ENCODE results near the gene NFX1.
"Not testable (repeated sequence)": the region's sequence is repeated elsewhere in the genome, so short reads cannot be mapped to it uniquely, and the experiment has no call there.

The NFX1 gene

DNA sequence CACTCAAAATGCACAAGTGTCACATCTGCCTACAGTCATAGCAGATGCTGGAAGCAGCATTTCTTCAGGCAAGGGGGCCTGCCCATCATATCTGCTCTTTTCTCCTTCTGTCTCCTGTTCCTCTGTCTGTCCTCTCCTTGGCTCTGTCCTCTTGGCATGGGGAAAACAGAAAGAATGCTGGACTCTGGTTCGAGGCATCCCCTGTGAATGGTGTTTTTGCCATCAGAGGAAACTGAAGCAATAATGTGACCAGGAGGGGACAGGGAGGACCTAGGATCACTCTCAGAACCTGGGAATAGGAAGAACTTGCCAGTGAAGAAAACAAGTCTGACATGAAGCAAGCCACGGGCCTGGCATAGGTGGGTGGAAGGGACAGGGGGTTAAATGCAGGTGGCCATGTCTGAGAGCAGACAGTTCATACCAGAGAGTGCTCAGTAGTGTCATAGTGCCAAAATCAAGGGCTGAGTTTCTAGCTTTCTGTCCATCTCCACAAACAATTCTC, 76.7 kb downstream of the NFX1 start:
- DNase-seq = no peak

DNA sequence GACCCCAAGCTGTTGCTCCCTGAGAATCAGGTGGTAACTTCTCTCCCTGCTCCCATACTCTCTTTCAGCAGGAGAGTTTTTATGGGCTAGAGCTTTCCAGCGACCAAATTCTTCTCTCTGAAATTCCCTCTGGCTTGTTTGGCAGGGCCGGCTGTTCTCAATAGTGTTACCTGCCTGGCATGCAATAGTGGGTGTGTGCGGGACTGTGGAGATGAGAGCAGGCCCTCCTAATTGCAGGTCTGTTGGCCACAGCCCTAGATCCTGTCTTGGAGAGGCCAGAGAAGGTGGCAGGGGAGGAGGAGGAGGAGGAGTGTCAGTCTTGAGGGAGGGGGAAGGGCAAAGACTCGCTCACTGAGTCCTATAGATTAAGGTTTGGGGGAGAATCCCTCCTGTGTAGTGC, 82.6 kb downstream of the NFX1 start:
- no peak for DNase-seq

DNA sequence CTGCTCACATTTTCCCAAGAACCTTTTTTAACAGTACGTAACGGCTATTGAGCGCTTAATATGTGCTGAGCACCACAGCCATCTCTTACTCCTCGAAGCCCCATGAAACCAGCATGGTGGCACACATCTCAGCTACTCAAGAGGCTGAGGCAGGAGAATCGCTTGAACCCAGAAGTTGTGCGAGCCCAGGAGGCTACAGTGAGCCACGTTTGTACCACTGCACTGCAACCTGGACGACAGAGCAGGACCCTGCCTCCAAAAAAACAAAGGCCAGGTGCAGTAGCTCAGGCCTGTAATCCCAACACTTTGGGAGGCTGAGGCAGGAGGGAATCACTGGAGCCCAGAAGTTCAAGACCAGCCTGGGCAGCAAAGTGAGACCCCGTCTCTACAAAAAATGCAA, 83.9 kb downstream of the NFX1 start:
- DNase-seq = no peak

DNA sequence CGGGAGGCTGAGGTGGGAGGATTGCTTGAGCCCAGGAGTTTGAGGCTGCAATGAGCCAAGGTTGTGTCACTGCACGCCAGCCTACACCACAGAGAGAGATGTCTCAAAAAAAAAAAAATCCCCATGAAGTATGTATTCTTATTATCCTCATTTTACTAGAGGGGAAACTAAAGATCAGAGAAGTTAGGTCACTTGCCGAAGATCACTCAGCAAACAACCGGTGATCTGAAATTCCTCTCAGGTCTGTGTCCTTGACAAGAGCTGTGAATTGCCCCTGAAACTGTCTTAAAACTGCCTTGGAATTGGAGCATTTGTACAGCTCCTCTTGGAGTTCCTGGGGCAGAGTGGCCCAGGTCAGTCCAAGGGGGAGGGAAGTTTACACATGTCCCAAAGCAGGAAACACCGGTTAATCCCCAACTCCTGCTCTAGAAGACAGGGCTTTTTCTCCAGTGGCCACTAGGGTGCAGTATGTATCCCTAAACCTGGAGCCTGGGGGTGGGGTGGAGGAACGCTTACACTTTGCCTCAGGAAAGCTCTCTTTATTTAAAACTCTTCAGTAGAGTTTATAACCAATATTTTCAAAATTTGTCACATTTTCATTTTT, 84.4 kb downstream of the NFX1 start:
- peak; percentile 58 to 73 for DNase-seq

DNA sequence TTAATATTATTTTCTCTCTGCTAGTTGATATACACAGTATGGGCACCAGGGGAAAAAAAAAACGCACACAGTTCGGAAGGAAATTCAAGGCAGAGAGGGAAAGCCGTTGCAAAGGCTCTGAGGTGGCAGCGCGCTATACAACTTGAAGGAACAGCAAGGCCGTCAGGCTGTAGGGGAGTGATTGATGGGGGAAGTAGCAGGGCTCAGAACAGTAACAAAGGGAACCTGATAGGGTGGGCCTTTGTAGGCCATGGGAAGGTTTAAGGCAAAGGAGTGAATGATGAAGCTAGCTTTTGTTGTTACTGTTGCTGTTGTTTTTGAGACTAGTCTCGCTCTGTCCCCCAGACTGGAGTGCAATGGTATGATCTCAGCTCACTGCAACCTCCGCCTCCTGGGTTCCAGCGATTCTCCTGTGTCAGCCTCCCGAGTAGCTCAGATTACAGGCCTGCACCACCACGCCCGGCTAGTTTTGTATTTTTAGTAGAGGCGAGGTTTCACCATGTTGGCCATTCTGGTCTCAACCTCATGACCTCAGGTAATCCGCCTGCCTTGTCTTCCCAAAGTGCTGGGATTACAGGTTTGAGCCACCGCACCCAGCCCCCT, 85.0 kb downstream of the NFX1 start:
- no peak for DNase-seq

DNA sequence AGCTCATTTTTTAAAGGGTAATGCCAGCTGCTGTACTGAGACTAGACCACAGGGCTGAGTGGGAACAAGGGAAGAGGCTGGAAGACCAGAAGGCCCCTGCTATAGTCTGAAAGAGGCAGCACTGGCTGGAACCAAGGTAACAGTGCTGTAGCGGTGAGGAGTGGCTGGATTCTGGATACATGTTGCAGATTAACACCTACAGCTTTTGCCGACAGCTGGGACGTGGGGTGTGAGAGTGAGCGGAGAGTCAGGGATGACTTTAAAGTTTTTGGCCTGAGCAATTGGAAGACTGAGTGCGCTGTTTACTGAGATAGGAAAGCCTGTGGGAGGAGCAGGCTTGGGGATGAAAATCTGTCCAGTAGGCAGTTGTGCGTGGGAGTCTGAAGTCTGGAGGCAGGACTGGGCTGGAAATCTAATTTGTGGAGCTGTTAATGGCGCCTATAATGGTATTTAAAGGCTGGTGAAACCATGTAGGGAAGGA, 85.6 kb downstream of the NFX1 start:
- DNase-seq = no peak

DNA sequence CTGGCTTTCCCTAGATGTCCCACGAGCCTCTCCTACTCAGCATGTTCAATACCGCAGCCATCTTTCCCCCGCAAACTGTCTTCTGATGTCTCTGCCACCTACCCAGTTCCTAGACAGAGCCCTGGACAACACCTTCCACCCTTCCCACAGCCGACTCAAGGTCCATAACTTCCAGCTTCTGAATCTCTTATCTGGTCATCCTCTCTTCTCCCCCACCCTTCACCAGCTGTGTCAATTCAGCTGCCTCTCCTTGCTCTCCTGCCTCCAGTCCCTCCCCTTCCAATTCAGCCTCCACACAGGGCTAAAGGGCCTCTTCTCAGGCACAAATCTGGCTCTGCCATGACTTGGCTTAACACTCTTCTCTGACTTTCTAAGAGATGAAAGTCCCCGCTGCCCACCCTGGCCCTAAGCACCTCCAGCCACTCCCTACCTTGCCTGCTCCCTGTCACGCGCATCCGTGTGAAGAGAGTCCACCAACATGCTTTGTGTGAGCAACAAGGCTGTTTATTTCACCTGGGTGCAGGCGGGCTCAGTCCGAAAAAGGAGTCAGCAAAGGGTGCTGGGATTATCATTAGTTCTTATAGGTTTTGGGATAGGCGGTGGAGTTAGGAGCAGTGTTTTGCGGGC, 86.9 kb downstream of the NFX1 start:
- DNase-seq = no peak

DNA sequence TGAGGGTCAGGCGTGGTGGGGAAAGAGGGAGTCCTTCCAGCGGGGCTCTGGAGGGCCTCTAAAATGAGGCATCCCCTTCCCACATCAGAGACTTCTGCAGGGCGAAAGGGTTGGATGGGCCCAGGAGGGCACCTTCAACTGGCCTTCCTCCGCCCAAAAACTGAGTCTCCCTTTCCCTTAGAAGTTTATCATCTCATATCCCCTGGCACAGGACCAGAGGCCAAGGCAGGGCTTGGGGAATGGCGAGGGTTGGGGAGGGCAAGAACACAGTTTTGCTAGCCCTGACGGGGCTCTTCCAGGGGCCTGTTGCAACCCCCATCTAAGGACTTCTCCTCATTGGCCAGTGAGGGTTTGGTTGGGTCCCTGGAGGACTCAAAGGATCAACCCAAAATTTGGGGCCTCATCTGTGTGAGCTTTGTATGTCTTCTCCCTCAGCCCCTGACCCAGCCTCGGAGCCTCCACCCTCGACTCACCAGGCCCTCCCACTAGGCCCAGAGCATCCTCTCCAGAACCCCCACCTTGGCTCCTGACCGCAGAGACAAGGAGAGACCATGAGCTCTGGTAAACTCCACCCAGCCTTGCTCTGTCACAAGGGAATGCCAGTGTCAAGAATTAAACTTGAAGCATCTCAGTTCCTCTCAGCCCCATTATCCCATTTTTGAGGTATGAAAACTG, 87.9 kb downstream of the NFX1 start:
- DNase-seq = no peak

DNA sequence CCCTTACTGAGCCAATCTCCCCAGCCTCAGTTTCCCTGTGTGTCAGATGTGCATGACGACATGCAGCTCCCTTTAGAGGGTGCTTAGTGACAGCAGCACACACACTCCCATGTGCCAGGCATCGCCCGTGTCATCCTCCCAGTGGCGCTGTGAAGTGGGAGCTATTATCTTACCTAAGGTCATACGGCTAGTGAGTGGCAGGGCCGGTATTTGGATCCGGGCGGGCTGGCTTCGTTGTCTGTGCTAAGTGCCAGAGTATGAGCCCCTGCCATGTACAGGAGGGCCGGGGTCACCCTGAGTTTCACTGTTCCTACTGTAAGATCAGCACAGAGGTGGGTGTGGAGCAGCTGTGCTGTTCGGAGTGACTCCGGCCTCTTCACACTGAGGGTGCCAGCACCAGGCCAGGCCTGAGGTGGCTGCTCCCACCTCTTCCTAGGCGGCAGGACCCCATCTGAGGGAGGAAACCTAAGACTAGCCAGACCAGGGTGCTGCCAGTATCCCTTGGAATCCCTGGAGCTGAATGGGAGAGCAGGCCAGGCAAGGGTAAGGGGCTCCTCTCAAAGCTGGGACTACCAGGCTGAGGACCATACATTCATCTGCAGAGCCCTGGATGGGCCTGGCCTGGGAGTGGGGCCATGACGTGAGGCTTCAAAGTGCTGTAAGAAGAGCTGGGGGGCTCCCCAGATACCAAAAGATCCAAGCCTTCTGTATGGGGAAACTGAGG, 89.5 kb downstream of the NFX1 start:
- no peak for DNase-seq

DNA sequence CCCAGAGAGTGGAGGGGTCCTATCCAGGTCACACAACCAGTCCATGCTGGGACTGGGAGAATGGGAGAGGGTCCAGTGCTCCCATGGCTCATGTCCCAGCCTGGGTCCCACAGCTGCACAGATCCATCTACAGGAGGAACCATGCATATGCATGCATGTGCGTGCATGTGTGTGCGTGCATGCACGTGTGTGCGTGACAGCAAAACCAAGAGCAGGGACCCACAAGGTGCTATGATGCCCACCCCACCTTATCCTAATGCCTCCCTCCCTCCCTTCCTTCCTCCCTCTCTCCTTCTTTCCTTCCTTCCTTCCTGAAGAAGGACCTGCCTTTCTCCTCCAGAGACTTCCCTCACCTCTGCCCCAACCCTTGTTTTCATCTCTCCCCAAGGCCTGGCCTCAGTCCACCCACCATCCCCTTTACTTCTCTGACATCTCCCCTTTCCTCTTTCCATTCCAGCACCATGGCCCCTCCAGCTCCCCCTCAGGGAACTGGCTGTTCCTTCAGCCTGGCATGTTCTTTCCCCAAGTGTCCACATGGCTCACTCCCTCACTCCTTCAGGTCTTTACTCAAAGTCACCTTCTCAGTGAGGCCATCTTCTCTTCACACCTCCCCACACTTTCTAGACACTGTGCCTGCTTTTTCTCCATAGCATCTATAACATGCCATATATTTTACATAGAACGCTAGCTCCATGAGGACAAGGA, 90.2 kb downstream of the NFX1 start:
- no peak for DNase-seq

DNA sequence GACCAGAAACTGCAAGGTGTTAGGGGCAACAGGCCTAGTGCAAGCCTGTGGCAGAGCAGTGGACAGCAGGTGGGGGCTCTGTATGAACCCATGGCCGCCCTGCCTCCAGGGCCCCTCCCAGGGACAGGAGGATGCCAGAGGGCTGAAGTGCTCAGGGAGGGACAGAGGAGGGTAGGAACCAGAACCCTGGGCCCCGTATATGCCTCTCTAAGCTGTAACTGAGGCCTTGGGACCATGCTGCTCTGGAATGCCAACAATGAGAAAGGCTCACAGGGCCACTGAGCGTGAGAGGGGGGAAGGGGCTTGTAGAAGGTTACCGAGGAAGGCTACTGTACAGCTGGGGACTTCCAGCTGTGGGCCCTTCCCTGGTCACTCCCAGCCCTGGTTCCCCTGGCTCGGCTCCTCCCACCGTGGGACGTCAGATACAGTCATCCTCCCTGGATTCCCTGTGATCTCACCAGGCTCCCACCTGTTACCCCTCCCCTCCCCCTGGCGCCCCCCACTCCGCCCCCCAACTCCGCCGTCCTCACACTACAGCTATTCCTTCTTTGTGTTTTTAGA, 91.0 kb downstream of the NFX1 start:
- DNase-seq = no peak

DNA sequence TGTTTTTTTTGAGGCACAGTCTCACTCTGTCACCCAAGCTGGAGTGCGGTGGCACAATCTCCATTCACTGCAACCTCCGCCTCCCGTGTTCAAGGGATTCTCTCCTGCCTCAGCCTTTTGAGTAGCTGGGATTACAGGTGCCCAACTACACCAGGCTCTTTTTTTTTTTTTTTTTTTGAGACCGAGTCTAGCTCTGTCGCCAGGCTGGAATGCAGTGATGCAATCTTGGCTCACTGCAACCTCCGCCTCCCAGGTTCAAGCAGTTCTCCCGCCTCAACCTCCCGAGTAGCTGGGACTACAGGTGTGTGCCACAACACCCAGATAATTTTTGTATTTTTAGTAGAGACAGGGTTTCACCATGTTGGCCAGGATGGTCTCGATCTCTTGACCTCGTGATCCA, 92.1 kb downstream of the NFX1 start:
- not testable (repeated sequence) for DNase-seq

DNA sequence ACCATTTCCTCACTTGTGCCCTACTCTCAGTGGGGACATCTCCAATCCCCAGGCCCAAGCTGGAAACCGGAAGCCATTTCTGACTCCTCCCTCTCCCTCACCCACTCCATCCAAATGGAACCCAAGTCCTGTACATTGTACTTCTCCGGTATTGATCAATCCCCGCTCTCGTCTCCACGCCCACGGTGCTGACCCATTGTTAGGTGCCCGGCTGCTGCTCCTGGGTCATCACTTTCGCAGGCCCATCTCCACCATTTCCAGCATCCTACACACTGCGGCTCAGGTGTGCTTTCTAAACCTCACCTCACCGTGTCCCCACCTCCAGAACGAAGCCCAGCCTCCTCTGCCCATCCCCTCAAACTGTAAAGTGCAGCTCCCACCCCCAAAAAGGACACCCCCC, 93.1 kb downstream of the NFX1 start:
- DNase-seq = not testable (repeated sequence)

DNA sequence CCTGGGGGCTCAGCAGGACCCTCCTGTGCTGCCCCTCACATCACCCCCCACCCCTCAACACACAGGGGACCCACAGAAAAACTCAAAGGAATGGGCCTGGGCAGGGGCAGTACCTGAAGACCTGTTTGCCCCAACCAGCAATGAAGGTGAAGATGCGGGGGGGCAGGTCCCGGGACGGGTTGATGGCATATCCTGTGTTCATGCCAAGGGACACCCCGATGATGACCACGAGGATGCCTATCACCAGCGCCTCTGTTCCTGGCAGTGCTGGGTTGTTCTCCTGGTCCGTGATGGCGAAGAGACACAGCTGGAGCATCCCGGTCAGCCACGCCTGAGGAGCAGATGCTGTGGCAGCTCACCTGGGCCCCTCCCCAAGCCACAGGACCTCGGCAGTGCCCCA, 95.2 kb downstream of the NFX1 start:
- not testable (repeated sequence) for DNase-seq

DNA sequence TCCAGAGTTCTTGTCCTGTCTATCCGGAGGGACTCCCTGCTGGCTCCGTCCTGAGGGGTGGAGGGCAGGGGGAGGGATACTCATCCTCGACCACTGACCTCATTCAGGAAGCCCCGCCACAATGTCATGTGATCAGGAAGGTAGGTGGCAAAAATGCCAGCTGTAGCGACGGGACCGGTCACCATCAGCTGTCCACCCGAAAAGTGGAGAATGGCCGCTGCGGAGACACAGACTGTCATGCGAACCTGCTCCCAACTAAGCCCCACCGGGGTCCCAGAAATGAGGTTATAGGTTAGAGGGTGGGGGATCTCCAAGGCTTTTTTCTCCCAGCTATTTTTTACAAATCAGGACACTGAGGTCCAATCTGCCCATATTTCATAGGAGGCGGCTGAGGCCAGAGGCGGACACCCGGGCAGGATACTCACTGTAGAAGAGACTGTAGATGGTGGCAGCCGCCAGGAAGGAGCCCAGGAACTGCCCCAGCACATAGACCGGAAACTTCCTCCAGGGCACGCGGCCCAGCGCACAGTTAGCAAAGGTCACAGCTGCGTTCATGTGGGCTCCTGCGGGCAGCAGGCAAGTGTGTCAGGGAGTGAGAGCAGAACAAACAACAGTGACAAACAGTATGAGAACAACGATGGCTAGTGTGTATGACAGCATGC, 95.8 kb downstream of the NFX1 start:
- DNase-seq = not testable (repeated sequence)

DNA sequence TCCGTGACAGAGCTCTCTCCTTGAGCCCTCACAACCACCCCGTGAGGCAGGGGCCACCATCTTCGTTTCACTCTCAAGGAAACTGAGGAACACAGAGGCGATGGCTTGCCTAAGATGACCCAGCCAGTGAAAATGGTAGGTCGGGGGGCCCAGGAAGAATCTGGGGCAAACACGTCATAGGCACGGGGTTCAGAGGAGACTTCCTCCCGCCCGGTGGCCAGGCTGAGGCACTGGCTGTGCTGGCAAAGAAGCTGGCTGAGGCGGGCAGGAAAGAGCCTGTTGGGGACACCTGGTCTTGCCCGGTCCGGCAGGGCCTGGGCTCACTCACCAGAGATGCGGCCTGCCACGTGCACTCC, 96.3 kb downstream of the NFX1 start:
- not testable (repeated sequence) for DNase-seq

DNA sequence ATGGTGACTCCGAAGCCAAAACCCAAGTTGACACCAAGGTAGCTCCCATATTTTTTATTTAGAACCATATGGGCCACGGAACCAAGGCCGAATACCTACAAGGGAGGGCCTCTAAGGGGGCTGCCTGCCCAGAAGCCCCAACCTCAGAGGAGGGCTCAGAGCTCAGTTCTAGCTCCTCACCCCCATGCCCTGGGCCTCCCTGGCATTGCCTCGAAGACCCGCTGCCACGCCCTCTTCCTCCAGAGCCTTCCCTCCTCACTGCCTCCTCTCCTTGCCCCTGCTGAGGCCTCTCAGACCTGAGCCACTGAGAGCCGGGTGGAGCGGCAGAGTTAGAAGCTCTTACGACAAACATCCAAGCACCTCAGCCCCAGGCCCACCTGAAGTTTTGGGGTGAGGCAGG, 96.7 kb downstream of the NFX1 start:
- DNase-seq = not testable (repeated sequence)

DNA sequence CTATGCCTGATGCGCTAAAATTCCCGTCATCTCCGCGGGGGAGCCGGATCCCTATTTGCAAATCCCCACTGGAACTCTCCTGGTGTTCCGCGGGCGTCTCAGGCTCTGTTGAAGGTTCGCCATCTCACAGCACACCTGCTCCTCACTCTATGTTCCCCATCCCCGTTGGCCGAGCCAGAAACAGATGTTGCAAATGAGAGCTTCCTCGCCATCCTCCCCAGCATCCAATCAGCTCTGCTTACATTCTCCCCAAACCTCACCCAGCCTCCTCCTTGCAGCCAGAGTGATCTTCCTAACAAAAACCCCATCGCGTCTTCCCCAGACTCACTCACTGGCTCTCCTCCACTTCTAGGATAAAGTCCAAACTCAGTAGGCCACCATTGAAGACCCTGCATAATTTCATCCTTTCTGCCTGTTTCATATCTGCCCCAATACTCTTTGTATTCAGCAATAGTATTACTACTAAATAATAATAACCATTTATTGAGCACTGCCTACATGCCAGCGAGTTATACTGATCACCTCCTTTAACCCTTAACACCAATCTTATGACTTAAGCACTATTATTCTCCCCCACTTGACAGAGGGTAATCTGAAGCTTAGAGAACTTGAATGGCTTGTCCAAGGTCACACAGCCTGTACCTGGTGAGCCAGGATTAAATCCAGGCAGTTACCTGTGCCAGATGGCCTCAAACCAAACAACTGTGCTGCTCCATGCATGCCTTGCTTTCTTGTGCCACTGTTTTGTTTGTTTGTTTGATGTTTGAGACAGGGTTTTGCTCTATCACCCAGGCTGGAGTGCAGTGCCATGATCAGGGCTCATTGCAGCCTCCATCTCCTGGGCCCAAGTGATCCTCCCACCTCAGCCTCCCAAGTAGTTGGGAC, 98.0 kb downstream of the NFX1 start:
- DNase-seq = no peak

DNA sequence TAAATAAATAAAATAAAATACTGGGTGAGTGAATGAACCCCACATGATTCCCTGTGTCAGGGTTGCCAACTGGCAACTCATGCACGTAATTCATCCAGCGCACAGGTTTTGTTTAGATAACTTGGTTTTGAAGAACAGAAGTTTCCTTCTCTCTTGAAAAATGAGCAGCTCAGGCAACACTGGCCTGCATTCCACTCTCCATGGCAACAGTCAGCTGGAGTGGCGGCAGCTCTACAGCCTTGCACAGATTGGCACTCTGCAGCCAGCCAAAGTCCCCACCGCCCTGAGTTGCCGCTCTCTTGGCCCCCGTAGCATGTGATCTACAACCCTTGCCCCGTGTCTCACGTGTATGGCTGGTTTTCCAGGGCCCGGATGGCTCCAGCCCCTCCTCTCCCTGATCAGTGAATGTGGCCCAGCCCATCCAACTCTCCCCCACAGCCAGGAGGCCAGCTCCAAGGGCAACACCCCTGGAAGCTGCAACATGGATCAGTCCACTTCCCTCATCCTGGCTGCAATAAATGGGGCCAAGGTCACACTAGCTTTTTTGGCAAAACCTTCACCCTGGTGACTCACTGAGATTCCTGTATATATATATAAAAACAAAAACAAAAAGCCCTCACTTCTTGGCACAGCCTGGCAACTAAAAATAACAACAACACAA, 100.9 kb downstream of the NFX1 start:
- not testable (repeated sequence) for DNase-seq

DNA sequence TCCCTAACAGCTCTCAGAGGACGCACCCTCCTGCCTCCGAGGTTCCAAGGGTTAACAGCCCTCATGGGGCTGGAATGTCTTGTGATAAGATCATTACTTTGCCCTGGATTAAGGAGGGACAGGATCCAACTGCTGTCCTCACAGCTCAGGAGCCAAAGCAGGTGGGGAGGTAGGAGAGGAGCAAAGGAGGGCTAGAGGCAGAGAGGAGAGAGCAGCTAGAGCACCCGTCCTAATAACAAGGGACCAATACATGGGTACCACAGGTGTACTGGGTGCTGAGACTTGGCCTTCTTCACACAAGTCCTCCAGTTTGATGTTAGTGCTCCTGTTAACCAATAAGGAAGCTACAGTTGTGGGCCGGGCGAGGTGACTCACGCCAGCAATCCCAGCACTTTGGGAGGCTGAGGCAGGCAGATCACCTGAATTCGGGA, 102.3 kb downstream of the NFX1 start:
- DNase-seq = not testable (repeated sequence)
